LNCAP (cell line): Measurements from ENCODE around the gene PDX1.

Source experiments
- TF ChIP-seq, protein P1 (sequence below): fragments of 450-650 bp; IDR thresholded peaks from 2 replicates; pipeline ENCODE4 v1.5.1; 2017; ENCODE audit warnings: mild to moderate bottlenecking

PDX1 gene

GRCh38 chr13:27970382-27971235, 50.8 kb downstream of the PDX1 start:
- TF ChIP-seq, protein P1, sequence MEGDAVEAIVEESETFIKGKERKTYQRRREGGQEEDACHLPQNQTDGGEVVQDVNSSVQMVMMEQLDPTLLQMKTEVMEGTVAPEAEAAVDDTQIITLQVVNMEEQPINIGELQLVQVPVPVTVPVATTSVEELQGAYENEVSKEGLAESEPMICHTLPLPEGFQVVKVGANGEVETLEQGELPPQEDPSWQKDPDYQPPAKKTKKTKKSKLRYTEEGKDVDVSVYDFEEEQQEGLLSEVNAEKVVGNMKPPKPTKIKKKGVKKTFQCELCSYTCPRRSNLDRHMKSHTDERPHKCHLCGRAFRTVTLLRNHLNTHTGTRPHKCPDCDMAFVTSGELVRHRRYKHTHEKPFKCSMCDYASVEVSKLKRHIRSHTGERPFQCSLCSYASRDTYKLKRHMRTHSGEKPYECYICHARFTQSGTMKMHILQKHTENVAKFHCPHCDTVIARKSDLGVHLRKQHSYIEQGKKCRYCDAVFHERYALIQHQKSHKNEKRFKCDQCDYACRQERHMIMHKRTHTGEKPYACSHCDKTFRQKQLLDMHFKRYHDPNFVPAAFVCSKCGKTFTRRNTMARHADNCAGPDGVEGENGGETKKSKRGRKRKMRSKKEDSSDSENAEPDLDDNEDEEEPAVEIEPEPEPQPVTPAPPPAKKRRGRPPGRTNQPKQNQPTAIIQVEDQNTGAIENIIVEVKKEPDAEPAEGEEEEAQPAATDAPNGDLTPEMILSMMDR: no peak

DNA sequence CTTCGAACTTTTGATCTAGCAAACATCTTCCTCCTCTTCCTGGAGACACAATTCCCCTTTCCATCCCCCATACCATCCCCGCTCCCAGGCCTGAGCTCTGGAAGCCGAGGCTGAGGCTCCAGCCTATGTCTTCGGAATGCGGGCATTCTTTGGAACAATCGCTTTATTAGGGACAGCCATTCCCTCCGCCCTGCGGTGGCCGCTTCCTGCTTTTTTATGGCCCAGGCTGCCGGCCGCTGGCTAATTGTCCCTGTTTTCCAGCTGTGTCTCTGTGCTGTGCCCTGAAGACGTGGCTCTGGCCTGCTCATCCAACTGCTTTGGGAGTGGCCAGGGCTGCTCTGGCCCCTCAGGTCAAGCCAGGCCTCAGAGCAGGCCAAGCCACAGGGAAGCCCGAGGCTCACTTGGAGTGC, 51.4 kb downstream of the PDX1 start:
- TF ChIP-seq, protein P1: no peak

DNA sequence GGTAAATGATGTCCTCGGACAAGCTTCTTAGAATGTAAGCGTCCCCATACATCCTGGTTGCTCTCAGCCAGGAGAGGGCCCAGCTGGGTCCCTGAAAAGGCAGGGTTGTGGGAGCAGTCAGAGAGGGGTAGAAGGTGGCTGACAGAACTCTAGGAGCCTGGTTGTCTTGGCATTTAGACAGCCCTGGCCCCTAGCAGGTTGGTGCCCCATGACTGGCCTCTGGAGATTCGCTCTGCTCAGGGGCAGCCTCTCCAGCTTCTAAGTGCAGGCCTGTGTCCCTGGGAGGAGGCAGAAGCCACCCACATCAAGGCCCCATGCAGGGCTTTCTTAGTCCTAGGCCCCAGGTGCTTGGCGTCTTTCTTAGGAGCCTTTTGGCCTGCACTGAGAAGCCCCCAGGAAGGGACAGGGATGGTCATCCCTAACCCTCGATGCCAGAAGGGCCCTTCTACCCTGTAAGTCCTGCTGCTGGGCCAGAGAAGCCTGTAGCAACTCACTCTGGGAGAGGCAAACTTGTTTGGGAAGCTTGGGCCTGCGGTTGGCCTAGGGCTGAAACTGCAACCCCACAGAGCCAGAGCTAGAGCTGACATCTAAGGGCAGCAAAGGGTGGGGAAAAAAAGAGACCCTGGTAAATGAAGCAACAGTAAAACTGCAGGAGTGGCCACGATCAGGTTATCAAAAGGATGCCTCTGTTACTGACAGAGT, 52.1 kb downstream of the PDX1 start:
- TF ChIP-seq, protein P1: no peak

DNA sequence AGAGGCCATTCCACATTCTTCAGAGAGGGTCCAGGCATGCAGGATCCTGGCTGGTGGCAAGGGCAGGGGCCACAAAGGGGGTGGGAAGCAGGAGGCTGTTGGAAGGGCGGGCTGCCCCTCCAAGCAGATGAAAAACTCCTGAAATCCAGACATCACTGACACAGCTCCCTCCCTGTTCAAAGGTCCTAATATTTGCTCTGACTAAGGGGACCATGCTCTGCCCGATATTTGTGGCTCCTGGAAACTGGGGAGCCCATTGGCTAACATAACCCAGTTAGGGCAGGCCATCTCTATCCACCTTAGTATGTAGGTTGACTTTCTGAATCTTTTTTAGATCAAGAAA, 52.6 kb downstream of the PDX1 start:
- TF ChIP-seq, protein P1: no peak

GRCh38 chr13:27973291-27973690, 53.5 kb downstream of the PDX1 start:
- TF ChIP-seq, protein P1: no peak

DNA sequence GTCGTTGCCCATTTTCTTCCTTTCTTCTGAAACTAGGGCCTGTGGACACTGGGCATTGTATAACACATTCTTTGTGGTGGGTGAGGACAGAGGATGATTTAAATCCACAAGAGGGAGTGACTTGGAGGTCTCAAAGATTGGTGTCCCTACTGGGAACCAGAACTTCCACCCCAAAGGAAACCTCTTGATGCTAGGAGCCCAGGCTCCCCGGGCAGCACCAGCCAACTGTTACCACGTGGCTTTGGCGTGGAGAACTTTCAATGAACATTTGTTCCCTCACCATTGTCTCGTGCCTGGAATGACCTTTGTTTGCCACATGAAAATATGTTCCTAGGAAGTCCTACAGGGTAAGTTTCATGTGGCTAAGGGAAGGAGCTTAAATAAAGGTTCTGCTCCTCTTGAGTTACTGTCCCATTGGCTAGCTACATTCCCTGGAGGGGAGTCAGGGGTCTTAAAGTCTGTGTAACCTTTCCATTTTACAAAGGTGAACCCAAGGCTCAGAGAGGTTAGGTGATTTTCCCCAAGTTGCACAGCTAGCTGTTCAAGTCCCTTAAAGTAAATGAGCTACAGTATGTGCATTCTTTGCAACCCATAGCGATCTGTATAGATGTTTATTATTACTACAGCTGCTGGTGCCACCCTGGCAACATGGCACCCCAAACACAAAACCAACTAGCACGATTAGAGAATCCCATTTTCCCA, 54.3 kb downstream of the PDX1 start:
- TF ChIP-seq, protein P1: no peak
